DOHH2 (cell line): ENCODE results near the gene INO80D.

Source experiments
- H3F3A ChIP-seq: fragments of 200-600 bp; sonication (generic), shearing (Covaris generic); 2 replicates; pipeline ENCODE4 v1.6.0; 2016; ENCODE audit warnings: antibody characterized with exemption, mild to moderate bottlenecking; ENCODE audit not compliant: control insufficient read depth, insufficient read depth
- H3K27ac ChIP-seq: fragments of 200-600 bp; sonication (generic); 2 replicates; pipeline ENCODE4 v1.5.1; 2014; ENCODE audit warnings: low read depth, mild to moderate bottlenecking, low read length, moderate library complexity
- H3K27me3 ChIP-seq: fragments of 200-600 bp; sonication (generic); 2 replicates; pipeline ENCODE4 v1.6.1; 2014; ENCODE audit warnings: mild to moderate bottlenecking, low read length, mixed read lengths; ENCODE audit not compliant: control insufficient read depth
- H3K36me3 ChIP-seq: fragments of 200-600 bp; sonication (generic); 2 replicates; pipeline ENCODE4 v1.6.1; 2014; ENCODE audit warnings: mild to moderate bottlenecking, low read length, moderate library complexity, mixed read lengths; ENCODE audit not compliant: control insufficient read depth
- H3K4me1 ChIP-seq: fragments of 200-600 bp; sonication (generic); 2 replicates; pipeline ENCODE4 v1.6.1; 2014; ENCODE audit warnings: mild to moderate bottlenecking, low read length, mixed read lengths; ENCODE audit not compliant: control insufficient read depth
- H3K4me2 ChIP-seq: fragments of 200-600 bp; sonication (generic); 2 replicates; pipeline ENCODE4 v1.6.0; 2014; ENCODE audit warnings: mild to moderate bottlenecking, low read length, moderate library complexity
- H3K4me3 ChIP-seq: fragments of 200-600 bp; sonication (generic); 2 replicates; pipeline ENCODE4 v1.5.1; 2014; ENCODE audit warnings: mild to moderate bottlenecking, low read length, mixed read lengths
- H3K79me2 ChIP-seq: fragments of 200-600 bp; sonication (generic); 2 replicates; pipeline ENCODE4 v1.6.1; 2014; ENCODE audit warnings: mild to moderate bottlenecking, low read length, mixed read lengths; ENCODE audit not compliant: control insufficient read depth
- H3K9me2 ChIP-seq: fragments of 200-600 bp; sonication (generic); replicated peaks from 2 replicates; pipeline ENCODE4 v1.6.1; 2014; ENCODE audit warnings: mild to moderate bottlenecking, low read length, mixed read lengths; ENCODE audit not compliant: control insufficient read depth
- H3K9me3 ChIP-seq: fragments of 200-600 bp; sonication (generic); 2 replicates; pipeline ENCODE4 v1.6.1; 2014; ENCODE audit warnings: antibody characterized with exemption, low read length, mixed read lengths; ENCODE audit not compliant: control insufficient read depth, insufficient read depth
- H4K20me1 ChIP-seq: fragments of 200-600 bp; sonication (generic); 2 replicates; pipeline ENCODE4 v1.6.0; 2014; ENCODE audit warnings: low read depth, mild to moderate bottlenecking, antibody characterized with exemption, low read length, moderate library complexity; ENCODE audit not compliant: control insufficient read depth, insufficient read depth
- EZH2phosphoT487 ChIP-seq: fragments of 200-600 bp; sonication (generic); IDR thresholded peaks from 2 replicates; pipeline ENCODE4 v1.6.1; 2017; ENCODE audit warnings: borderline replicate concordance, mild to moderate bottlenecking, antibody characterized with exemption, low read length, moderate library complexity, mixed read lengths
- TF ChIP-seq, protein P1 (sequence below): fragments of 200-600 bp; sonication (generic); IDR thresholded peaks from one replicate; pipeline ENCODE4 v1.5.1; 2014; ENCODE audit warnings: antibody characterized with exemption, mild to moderate bottlenecking, low read depth, low read length; ENCODE audit not compliant: poor library complexity, severe bottlenecking

INO80D gene

DNA sequence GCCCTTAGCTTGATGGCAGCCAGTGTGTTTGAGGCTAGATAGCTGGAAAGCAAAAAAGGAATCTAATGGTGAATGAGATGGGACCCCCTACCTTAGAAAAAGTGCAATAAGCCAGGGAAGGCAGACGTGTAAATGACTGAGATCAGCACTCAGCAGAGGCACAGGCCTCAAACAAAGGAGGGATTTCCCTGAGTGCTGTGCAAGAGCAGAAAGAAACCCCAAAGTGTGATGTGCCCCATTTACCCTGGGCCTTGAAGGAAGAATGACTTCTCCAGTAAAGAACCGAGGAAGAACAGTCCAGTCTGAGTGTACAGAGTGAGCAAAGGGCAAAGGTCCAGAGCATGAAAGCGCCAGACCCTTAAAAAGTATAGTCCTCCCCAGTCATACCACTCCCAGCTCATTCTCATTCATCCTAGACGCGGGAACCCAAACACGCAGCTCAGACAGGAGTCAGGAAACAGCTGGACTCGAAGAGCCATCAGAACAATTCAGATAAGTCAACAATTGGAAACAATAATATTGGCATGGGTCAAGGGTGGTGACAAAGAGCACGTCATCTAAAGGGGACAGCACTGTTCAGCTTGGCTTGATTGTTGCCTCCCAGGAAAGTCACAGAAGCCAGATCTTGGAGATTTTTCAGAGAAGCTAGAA, 121.7 kb downstream of the INO80D start:
- Histone ChIP-seq H3K4me1 (no peaks in the 10 kb centered on the region), H3K9me2 (no peaks in the 10 kb centered on the region), H3K4me2 (no peak overlapping the region), H3K27ac (no peak overlapping the region), H3K4me3 (no peak overlapping the region), H3K27me3 (no peaks in the 10 kb centered on the region), H3F3A (no peaks in the 10 kb centered on the region), H3K36me3 (no peaks in the 10 kb centered on the region), H4K20me1 (no peaks in the 10 kb centered on the region), H3K79me2 (no peaks in the 10 kb centered on the region), H3K9me3 (no peaks in the 10 kb centered on the region)
- TF ChIP-seq, protein P1, sequence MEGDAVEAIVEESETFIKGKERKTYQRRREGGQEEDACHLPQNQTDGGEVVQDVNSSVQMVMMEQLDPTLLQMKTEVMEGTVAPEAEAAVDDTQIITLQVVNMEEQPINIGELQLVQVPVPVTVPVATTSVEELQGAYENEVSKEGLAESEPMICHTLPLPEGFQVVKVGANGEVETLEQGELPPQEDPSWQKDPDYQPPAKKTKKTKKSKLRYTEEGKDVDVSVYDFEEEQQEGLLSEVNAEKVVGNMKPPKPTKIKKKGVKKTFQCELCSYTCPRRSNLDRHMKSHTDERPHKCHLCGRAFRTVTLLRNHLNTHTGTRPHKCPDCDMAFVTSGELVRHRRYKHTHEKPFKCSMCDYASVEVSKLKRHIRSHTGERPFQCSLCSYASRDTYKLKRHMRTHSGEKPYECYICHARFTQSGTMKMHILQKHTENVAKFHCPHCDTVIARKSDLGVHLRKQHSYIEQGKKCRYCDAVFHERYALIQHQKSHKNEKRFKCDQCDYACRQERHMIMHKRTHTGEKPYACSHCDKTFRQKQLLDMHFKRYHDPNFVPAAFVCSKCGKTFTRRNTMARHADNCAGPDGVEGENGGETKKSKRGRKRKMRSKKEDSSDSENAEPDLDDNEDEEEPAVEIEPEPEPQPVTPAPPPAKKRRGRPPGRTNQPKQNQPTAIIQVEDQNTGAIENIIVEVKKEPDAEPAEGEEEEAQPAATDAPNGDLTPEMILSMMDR, result no peak
- no peak for TF ChIP-seq EZH2phosphoT487

DNA sequence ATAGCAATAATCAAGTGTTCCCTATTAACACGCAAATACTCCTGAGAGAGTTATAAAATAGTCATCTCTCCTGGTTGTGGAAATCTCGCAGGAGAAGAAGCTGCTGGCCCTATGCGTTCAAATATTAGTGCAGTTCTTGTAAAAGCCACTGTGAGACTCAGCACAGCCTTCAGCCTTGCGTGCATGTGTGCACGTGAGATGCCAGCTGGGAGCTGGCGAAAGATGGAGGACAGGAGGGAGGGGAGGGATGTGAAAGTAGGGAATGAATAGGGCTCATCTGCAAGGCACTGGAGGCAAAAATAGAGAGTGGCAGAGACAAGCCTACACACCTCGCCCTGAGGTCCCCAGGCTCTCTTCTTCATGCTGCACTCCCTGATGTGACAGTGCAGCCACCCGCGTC, 126.5 kb downstream of the INO80D start:
- TF ChIP-seq, protein P1, result no peak
- no peak for TF ChIP-seq EZH2phosphoT487
- Histone ChIP-seq H3K4me3 (no peak overlapping the region), H3K4me1 (no peaks in the 10 kb centered on the region), H3K4me2 (no peak overlapping the region), H3F3A (no peaks in the 10 kb centered on the region), H3K79me2 (no peaks in the 10 kb centered on the region), H3K9me2 (no peaks in the 10 kb centered on the region), H4K20me1 (no peaks in the 10 kb centered on the region), H3K36me3 (no peaks in the 10 kb centered on the region), H3K27me3 (no peaks in the 10 kb centered on the region), H3K9me3 (no peaks in the 10 kb centered on the region), H3K27ac (no peak overlapping the region)

DNA sequence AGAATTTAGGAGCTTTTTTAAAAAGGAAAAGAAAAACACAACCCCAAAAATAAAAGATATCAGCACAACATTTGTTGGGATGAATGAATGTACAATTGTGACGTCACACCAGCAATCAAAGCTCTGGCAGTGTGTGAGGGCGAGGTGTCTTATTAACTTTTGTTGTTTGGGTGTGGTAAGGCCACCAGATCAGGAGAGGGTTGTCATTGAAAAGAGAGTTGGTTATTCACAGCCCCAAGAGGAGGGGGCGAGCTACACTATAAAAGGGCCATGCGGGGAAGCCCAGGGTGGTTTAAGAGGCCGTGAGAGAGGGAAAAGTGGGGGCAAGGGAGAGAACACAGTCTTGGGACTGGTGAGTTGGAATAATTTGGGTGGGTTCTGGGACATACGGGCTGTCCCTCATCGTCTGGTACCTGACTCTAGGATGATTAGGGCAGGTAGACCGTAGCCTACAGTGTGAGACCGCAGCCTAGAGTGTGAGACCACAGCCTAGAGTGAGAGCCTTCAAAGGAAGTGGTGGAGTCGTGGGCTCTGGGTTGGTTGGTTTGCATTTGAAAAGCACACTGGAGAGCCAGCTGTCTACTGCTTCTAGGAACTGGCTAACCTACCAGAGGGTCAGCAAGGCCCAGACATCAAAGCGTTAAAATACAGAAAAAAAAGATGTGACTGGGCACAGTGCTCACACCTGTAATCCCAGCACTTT, 128.4 kb downstream of the INO80D start:
- H3K4me3 ChIP-seq, result no peak overlapping the region
- no peaks in the 10 kb centered on the region for H3K36me3 ChIP-seq
- H4K20me1 ChIP-seq, result no peaks in the 10 kb centered on the region
- no peaks in the 10 kb centered on the region for H3K79me2 ChIP-seq
- no peaks in the 10 kb centered on the region for H3K4me1 ChIP-seq
- no peaks in the 10 kb centered on the region for H3K9me2 ChIP-seq
- TF ChIP-seq, protein P1, result no peak
- no peak for TF ChIP-seq EZH2phosphoT487
- H3F3A ChIP-seq, result no peaks in the 10 kb centered on the region
- H3K27me3 ChIP-seq, result no peaks in the 10 kb centered on the region
- H3K4me2 ChIP-seq, result no peak overlapping the region
- H3K27ac ChIP-seq, result no peak overlapping the region
- H3K9me3 ChIP-seq, result no peaks in the 10 kb centered on the region
